ENCODE results near the gene DCAF11. TPM values are rescaled to one million over a fixed set of nuclear protein-coding genes. Genes with fewer than 3 reads are reported as not detected.
A peak's percentile ranks its signal among the peaks of the same experiment; 100 is the strongest.

The DCAF11 gene
- total RNA-seq, 1 donor from 2014 or later, result 63.3 TPM

- Histone ChIP-seq H3K36me3 (ENCODE audit: control insufficient read depth, insufficient read depth, low read length) (peaks cover 7% of the 10 kb centered on the region), H3K4me3 (ENCODE audit: low read depth, low read length) (peak overlapping the region; percentile 78), H3K27me3 (ENCODE audit: control insufficient read depth, insufficient read depth, low read length) (no peaks in the 10 kb centered on the region)
- no peak for TF ChIP-seq CTCF (IDR thresholded peaks at IDR 0.05; ENCODE audit: insufficient read depth, low read length, poor library complexity, severe bottlenecking)
- DNase-seq (ENCODE audit: low read depth), result no peak
Measured at GRCh38 chr14:24172871-24173281, 58.3 kb downstream of the DCAF11 start.

Other genes starting within 250 kb of the DCAF11 start
- gene DHRS4, start 161.0 kb upstream of the DCAF11 start, total RNA-seq, result 25.0 and 36.4 TPM in 2 replicates
- 6.4 and 16.7 TPM in 2 replicates for gene DHRS4L2, start 125.8 kb upstream of the DCAF11 start, total RNA-seq
- 1.5 and 2.3 TPM in 2 replicates for gene CARMIL3, start 62.8 kb upstream of the DCAF11 start, total RNA-seq
- not detected in 2 replicates for gene CPNE6, start 43.2 kb upstream of the DCAF11 start, total RNA-seq
- 127 and 142 TPM in 2 replicates for gene PCK2, start 20.5 kb upstream of the DCAF11 start, total RNA-seq
- 3.6 and 4.8 TPM in 2 replicates for gene NRL, start 172 bp downstream of the DCAF11 start, total RNA-seq
- not detected in 2 replicates for gene FITM1, start 15.9 kb downstream of the DCAF11 start, total RNA-seq
- 216 and 234 TPM in 2 replicates for gene PSME1, start 21.4 kb downstream of the DCAF11 start, total RNA-seq
- gene EMC9, start 26.8 kb downstream of the DCAF11 start, total RNA-seq, result 17.1 and 23.2 TPM in 2 replicates
- 110 and 115 TPM in 2 replicates for gene PSME2, start 31.8 kb downstream of the DCAF11 start, total RNA-seq
- 70.7 and 77.0 TPM in 2 replicates for gene RNF31, start 32.7 kb downstream of the DCAF11 start, total RNA-seq
- gene IRF9, start 46.5 kb downstream of the DCAF11 start, total RNA-seq, result 66.5 and 71.3 TPM in 2 replicates
- gene REC8, start 57.3 kb downstream of the DCAF11 start, total RNA-seq, result 69.2 and 77.8 TPM in 2 replicates
- gene IPO4, start 74.0 kb downstream of the DCAF11 start, total RNA-seq, result 59.3 and 67.2 TPM in 2 replicates
- 55.6 and 58.1 TPM in 2 replicates for gene TM9SF1, start 80.7 kb downstream of the DCAF11 start, total RNA-seq
- not detected in 2 replicates for gene TSSK4, start 90.9 kb downstream of the DCAF11 start, total RNA-seq
- 92.8 and 112 TPM in 2 replicates for gene CHMP4A, start 98.7 kb downstream of the DCAF11 start, total RNA-seq
- 11.8 and 19.9 TPM in 2 replicates for gene MDP1, start 101.3 kb downstream of the DCAF11 start, total RNA-seq
- 157 and 180 TPM in 2 replicates for gene NEDD8, start 117.6 kb downstream of the DCAF11 start, total RNA-seq
- 54.7 and 56.6 TPM in 2 replicates for gene GMPR2, start 118.2 kb downstream of the DCAF11 start, total RNA-seq
- gene TINF2, start 127.8 kb downstream of the DCAF11 start, total RNA-seq, result 57.3 and 67.2 TPM in 2 replicates
- gene TGM1, start 148.4 kb downstream of the DCAF11 start, total RNA-seq, result 3.1 and 12.3 TPM in 2 replicates
- gene RABGGTA, start 156.8 kb downstream of the DCAF11 start, total RNA-seq, result 54.0 and 59.2 TPM in 2 replicates
- gene DHRS1, start 185.0 kb downstream of the DCAF11 start, total RNA-seq, result 44.9 and 48.5 TPM in 2 replicates
- 27.1 and 28.7 TPM in 2 replicates for gene NOP9, start 185.1 kb downstream of the DCAF11 start, total RNA-seq
- 1.1 and 3.8 TPM in 2 replicates for gene CIDEB, start 193.2 kb downstream of the DCAF11 start, total RNA-seq
- 1.5 and 8.0 TPM in 2 replicates for gene LTB4R2, start 195.4 kb downstream of the DCAF11 start, total RNA-seq
- gene LTB4R, start 196.7 kb downstream of the DCAF11 start, total RNA-seq, result 2.8 and 4.7 TPM in 2 replicates
- 4.0 and 9.0 TPM in 2 replicates for gene ADCY4, start 220.3 kb downstream of the DCAF11 start, total RNA-seq
- 2.3 and 2.9 TPM in 2 replicates for gene RIPK3, start 225.2 kb downstream of the DCAF11 start, total RNA-seq

All from kidney epithelial cell (primary cell).